Peyer's patch (tissue), 4 donors: ENCODE results near the gene APOBR. TPM values are rescaled to one million over a fixed set of nuclear protein-coding genes. Genes with fewer than 3 reads are reported as not detected.

Source experiments
- DNase-seq, 3 donors: peaks; one replicate each; pipeline ENCODE4 v3.0.0-alpha.2; 2017 to 2019
- H3K27ac ChIP-seq, 4 donors: fragments of 200-600 bp; sonication (generic); one replicate each; pipeline ENCODE4 v1.5.1; 2016 to 2019
- H3K27me3 ChIP-seq, 2 donors: fragments of 200-600 bp; sonication (generic); one replicate each; pipeline ENCODE4 v1.5.1; 2019
- H3K36me3 ChIP-seq, 3 donors: fragments of 200-600 bp; sonication (generic); one replicate each; pipeline ENCODE4 v1.5.1; 2016 to 2019
- H3K4me1 ChIP-seq, 4 donors: fragments of 200-600 bp; sonication (generic); one replicate each; pipeline ENCODE4 v1.5.1; 2016 to 2019
- H3K4me3 ChIP-seq, 4 donors: fragments of 200-600 bp; sonication (generic); 1 replicate in 3 of 4; 2 replicates in 1 of 4; pipeline ENCODE4 v1.5.1; 2016 to 2019; ENCODE audit warnings: mild to moderate bottlenecking in 1 of 4
- H3K9me3 ChIP-seq, 4 donors: fragments of 200-600 bp; sonication (generic); one replicate each; pipeline ENCODE4 v1.5.1; 2016 to 2019; ENCODE audit warnings: mild to moderate bottlenecking in 1 of 4
- CTCF ChIP-seq, 6 experiments: fragments of 450-650 bp in 4 of 6; fragments of 200-600 bp in 2 of 6; sonication (generic) in 1 of 6; IDR thresholded peaks; one replicate each; pipeline ENCODE4 v1.5.1; 2017 to 2019; ENCODE audit warnings: antibody characterized with exemption in 6 of 6, mild to moderate bottlenecking in 3 of 6, moderate library complexity in 1 of 6
- POLR2A ChIP-seq, 2 donors: fragments of 450-650 bp; IDR thresholded peaks; one replicate each; pipeline ENCODE4 v1.5.1; 2017; ENCODE audit warnings: antibody characterized with exemption in 2 of 2, mild to moderate bottlenecking in 2 of 2, moderate library complexity in 2 of 2
- total RNA-seq, 4 donors: library from RNA; depleted of rRNA; stranded (reverse); fragments of >200 nt; gene quantifications; one replicate each; pipeline ENCODE4 v1.1.0, GENCODE V29; 2016

The APOBR gene
- total RNA-seq, 4 donors from 2014 or later, result 11.9 to 25.2 (median 14.6) TPM

- Histone ChIP-seq H3K27ac (peak overlapping the region in 2 of 4 donors; percentile 10 to 83), H3K27me3 (no peaks in the 10 kb centered on the region), H3K4me1 (peaks cover 0 to 19% (median 0%) of the 10 kb centered on the region in 4 donors), H3K4me3 (peak overlapping the region in 3 of 4 donors; percentile 29 to 46 (median 40)), H3K9me3 (no peaks in the 10 kb centered on the region), H3K36me3 (no peaks in the 10 kb centered on the region)
- DNase-seq, result no peak
- no peak for TF ChIP-seq CTCF (IDR thresholded peaks at IDR 0.05)
- TF ChIP-seq POLR2A (IDR thresholded peaks at IDR 0.05), result no peak
These were observed 42.6 kb downstream of the APOBR start for GRCh38 chr16:28537076-28537475.

- Histone ChIP-seq H3K4me1 (peaks cover 0 to 16% (median 2%) of the 10 kb centered on the region in 4 donors), H3K9me3 (no peaks in the 10 kb centered on the region), H3K27ac (peak overlapping the region; percentile 63 to 84 (median 76)), H3K4me3 (peak overlapping the region; percentile 29 to 46 (median 34)), H3K27me3 (no peaks in the 10 kb centered on the region), H3K36me3 (no peaks in the 10 kb centered on the region)
- TF ChIP-seq CTCF (IDR thresholded peaks at IDR 0.05) (no peak), POLR2A (IDR thresholded peaks at IDR 0.05) (no peak)
- DNase-seq, result no peak
These were observed 43.7 kb downstream of the APOBR start for GRCh38 chr16:28537964-28538732.

- H3K27me3 ChIP-seq, result no peaks in the 10 kb centered on the region
- peak; percentile 47 to 89 (median 73) for DNase-seq
- H3K4me1 ChIP-seq, result peaks cover 0 to 16% (median 2%) of the 10 kb centered on the region in 4 donors
- peak within 1 kb of the TSS; percentile 29 to 46 (median 34) for H3K4me3 ChIP-seq
- H3K27ac ChIP-seq, result peak within 1 kb of the TSS; percentile 63 to 84 (median 76)
- TF ChIP-seq POLR2A (IDR thresholded peaks at IDR 0.05) (peak in 1 of 2 donors; percentile 42), CTCF (IDR thresholded peaks at IDR 0.05) (no peak)
- no peaks in the 10 kb centered on the region for H3K36me3 ChIP-seq
- H3K9me3 ChIP-seq, result no peaks in the 10 kb centered on the region
These were observed 44.5 kb downstream of the APOBR start, which contains the start of gene NUPR1 for GRCh38 chr16:28538733-28539596. TSS of gene NUPR1 (minus strand) at chr16:28538974. CDS start at chr16:28538907, 67 bp downstream.

GRCh38 chr16:28540346-28540745 lies 45.9 kb downstream of the APOBR start:
- Histone ChIP-seq H3K36me3 (no peaks in the 10 kb centered on the region), H3K27ac (peak overlapping the region in 1 of 4 donors; percentile 28), H3K4me1 (peaks cover 0 to 16% (median 2%) of the 10 kb centered on the region in 4 donors), H3K9me3 (no peaks in the 10 kb centered on the region), H3K4me3 (no peak overlapping the region), H3K27me3 (no peaks in the 10 kb centered on the region)
- DNase-seq, result no peak
- TF ChIP-seq CTCF (IDR thresholded peaks at IDR 0.05), result no peak
- no peak for TF ChIP-seq POLR2A (IDR thresholded peaks at IDR 0.05)

GRCh38 chr16:28542646-28543045 lies 48.2 kb downstream of the APOBR start:
- no peak for DNase-seq
- no peak for TF ChIP-seq POLR2A (IDR thresholded peaks at IDR 0.05)
- no peak for TF ChIP-seq CTCF (IDR thresholded peaks at IDR 0.05)
- Histone ChIP-seq H3K27me3 (no peaks in the 10 kb centered on the region), H3K9me3 (no peaks in the 10 kb centered on the region), H3K27ac (peak overlapping the region in 3 of 4 donors; percentile 66 to 84 (median 83)), H3K4me1 (peaks cover 0 to 16% (median 2%) of the 10 kb centered on the region in 4 donors), H3K36me3 (no peaks in the 10 kb centered on the region), H3K4me3 (peak overlapping the region in 2 of 4 donors; percentile 8 to 24)
